HG03520 (cell line): Measurements from ENCODE around the gene S100A10.

Experiments
- ATAC-seq: cut with Tn5 transposase; IDR thresholded peaks from one replicate; pipeline ENCODE4 v1.9.1; 2021; ENCODE audit warnings: mild to moderate bottlenecking, moderate library complexity; ENCODE audit not compliant: unreplicated experiment

Gene S100A10

GRCh38 chr1:151966061-151966460, 27.6 kb downstream of the S100A10 start:
- ATAC-seq = no peak

DNA sequence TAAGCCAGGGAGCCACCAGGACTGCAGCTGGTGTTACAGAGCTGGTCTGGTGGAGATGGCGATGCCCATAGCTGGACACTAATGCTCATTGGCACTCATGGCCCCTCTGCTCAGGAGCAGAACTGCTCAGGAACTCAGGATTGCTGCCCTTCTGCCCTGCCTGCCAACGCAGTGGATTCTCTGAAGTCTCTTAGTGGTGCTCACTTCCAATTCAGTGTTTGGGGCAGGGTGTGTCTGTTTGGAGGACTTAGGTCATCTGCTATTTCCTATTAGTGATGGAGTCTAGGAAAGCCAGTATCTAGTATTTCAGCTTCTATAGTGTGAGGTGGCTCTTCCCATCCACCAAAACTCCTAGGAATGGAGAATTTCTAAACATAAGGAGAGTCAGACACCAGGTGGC, 29.1 kb downstream of the S100A10 start:
- no peak for ATAC-seq

GRCh38 chr1:151963288-151963687, 30.4 kb downstream of the S100A10 start:
- no peak for ATAC-seq

GRCh38 chr1:151961833-151962232, 31.8 kb downstream of the S100A10 start:
- no peak for ATAC-seq

GRCh38 chr1:151960780-151961513, 32.7 kb downstream of the S100A10 start:
- no peak for ATAC-seq

DNA sequence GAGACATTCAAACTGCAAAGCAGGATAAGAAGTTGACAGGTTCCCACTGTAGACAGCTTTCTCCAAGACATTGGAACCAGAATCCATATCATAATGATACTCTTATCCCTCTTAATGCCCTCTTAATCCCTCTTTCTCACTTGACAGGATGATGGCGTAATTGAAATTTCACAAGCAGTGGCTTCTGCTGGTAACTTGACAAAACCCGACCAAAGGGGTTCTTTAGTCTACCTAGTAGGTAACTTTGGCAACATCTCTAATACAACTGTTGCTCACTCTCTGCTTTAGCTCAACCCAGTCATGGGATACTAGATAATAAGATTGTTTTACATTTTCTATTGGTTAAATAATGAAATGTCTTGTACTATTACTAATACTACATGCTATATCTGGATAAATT, 34.7 kb downstream of the S100A10 start:
- no peak for ATAC-seq

DNA sequence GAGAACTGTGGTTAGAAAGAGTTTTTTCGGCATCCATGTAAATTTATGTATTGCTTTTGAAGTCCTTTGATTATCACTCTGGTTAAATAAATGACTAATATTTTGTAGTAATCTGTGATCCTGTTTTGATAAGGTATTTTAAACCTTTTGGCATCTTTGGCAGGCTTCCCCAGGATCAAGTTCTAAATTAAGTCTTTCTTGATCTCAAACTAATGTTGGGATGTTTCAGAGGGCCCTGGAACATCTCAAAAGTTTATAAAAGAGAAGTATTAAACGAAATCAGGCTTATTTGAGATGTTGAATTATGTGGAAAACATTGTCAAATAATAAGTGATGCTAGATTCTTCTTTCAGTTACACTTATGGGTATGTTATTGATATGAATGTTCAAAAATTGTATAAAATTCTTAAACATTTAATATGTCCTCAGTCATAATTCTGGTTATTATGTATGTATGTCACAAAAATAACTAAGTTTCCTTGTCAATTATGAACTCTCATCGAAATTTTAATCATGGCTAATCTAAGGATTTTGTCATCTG, 36.6 kb downstream of the S100A10 start:
- no peak for ATAC-seq

DNA sequence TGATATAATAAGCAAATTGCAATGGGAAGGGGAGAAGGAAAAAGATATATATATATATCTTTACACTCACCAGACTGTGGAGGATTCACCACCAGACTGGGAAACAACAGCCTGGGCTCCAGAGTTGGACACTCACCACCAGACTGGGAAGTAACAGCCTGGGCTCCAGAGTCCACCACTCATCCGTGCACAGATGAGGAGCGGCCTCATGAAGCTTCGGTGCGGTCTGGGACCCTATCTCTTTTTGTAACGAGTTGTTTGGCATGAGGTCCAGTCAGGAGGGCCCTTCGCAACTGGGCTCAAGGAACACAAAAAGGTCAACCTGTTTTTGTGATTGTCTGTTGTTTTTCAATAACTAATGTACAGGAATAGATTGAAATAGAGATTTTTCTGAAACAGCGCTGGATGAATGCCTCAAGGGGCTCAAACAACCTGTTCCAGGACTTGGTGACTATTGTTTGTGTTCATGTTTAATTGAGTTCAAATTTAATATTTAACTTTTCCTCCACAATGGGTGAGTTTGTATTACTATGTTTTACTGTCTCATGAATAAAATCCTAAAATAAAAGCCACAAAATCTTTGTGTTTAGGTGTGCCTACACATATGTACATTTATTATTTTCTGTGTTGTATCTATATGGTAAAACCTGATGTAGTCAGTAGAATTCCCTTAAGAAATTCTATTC, 40.1 kb downstream of the S100A10 start:
- ATAC-seq = no peak

DNA sequence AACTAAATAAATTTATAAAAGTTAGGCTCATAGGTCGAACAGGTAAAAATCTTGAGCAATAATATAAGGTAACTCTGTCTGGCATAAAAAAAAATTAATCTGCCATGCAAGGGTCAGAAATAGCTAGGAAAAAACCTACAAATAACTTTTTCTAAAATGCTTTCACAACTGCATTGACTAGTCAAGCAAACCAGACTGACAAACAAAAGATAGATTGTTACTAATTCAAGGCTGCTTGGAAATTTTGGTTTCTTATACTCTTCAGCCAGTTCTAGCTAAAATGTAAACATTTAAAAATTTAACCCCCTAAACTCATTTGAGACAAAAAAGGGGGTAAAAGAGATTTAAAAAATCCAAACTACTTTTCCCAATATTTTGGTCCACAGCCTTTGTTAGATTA, 40.8 kb downstream of the S100A10 start:
- ATAC-seq = no peak

DNA sequence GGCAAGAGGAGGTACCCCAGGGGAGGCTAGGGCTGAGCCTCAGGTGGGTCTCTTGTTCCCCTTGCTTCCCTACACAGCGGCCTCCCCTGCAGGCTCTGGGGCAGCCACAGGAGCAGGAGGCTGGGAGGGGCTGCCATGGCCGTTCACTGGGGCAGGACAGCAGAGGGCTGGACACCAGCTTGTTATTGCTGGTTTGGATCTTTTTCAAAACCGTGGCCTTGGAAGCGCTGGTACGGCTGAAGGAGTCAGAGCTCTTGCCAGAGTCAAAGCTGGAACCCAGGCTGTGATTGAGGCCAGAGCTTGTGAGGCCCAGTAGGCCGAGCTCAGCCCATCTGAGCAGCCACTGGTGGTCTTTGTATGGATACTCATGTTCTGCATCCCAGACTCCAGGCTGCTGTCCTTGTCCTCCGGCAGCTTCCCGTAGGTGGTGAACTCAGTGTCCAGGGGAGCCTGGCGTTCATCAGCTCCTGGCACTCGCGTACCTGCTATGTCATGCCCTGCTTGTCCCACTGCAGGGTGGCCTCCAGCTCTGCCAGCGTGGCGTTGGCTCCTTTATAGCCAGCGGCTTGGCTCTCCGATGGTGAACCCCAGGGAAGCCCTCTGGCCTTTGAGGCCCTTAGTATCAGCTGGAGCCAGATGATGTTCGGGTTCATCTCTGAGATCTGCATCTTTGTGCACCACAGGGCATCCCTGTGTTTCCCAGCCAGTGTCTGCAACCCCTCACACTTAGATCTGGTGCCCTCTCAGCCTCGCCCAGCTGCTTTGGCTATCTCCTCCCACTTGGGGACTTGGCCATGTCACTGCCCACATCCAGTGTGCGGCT, 44.1 kb downstream of the S100A10 start:
- ATAC-seq = no peak

DNA sequence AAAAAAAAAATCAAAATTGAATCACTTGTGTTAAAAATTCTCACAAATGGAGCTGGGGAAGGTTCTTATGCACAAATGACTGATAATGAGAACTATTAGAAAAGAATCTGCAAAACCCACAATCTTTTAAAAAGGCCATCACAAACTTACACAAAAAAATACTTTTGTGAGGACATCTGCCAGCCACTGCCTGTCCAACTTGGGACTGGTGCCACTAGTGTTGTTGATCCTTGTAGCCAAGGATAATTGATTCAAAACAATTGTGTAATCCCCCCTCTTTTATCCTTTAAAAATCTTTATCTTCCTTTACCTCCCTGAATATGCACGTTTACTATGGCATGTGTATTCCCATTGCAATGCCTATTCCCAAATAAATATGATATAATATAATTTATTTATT, 45.2 kb downstream of the S100A10 start:
- no peak for ATAC-seq

GRCh38 chr1:151947140-151947539, 46.5 kb downstream of the S100A10 start:
- no peak for ATAC-seq

GRCh38 chr1:151945725-151946722, 47.6 kb downstream of the S100A10 start:
- ATAC-seq = peak; percentile 61

GRCh38 chr1:151944857-151945575, 48.6 kb downstream of the S100A10 start:
- ATAC-seq = no peak

DNA sequence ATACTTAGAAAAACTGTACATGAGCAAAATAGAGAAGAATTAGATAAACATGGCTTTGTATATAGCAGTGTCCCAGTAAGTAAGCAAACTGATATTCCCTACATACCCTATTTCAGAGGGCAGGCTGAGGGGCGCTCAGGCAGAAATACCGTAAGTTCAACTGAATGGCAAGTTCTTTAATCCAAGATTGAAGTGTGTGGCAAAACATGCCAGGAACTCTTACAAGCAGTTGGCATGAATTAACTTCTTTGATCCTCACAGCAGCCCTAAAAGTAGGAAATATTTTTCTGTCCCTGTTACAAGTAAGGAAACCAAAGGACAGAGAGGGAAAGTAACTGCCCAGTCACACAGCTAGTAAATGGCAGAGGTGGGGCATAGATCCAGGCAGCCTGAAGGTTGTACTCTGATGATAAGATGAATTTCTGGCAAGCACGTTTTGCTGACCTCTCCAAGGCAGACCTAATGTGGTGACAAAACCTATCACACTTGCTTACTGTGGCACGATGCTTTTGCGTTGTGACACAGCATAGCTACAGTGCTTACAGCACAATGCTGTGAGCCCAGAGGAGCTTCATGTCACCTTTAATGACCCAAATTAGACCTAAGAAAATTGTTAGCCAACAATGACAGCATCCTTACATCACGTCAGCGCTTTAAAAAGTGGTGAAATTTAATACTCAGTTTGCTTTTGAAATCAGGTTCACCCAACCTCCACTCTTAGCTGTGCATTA, 49.4 kb downstream of the S100A10 start:
- ATAC-seq = no peak

GRCh38 chr1:151943591-151943990, 50.1 kb downstream of the S100A10 start:
- ATAC-seq = no peak

DNA sequence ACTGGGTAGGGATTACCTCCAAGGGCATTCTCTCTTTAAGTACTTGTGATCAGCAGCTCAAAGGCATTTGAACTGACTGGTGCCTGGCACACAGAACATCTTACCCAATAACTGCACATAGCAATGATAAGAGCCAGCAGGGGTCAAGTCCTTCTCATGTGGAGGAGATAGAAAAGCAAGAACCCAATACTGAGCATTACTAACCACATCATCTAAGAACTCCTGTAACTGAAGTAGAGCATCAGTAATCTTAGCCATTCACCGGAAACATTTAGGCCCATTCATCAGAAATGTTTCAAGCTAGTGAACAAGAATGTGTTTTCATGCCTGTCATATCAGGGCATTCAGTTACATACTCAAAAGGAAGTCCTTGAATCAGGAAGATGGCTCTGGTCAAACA, 50.8 kb downstream of the S100A10 start:
- no peak for ATAC-seq

DNA sequence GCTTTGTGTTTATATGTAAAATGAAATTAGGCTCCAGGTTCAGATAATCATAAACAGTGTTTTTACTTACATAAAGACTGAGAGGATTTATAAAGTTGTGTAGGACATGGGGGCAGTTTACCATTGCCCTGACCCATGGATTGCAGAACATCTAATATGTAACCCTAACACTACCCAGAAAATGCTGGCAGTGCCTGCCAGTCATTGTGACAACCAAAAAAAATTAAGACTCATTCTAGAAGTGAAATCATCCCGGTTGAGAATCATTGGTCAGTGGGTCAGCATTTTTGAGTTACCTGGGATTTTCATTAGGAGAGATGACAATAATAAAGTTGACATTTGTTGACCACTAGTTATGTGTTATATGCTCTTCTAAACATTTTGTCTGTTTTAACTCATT, 53.1 kb downstream of the S100A10 start:
- no peak for ATAC-seq

DNA sequence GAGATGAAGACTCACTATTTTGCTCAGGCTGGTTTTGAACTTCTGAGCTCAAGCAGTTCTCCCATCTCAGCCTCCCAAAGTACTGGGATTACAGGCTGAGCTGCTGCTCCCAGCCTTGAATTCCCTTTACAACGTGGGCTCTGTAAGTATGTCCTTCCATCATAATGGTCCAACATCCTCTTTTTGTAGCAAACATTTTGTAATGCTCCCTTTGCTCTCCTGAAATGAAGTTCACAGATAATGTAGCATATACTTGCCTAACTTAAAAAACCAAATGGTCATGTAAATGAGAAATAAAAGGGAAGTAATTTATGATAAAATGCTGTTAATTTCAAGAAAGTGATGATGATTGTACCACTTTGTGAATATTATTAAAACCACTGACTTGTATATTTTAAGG, 53.9 kb downstream of the S100A10 start:
- no peak for ATAC-seq
